Adrenal gland (tissue), 12 donors: ENCODE measurements around the gene TLE5. TPM values are rescaled to one million over a fixed set of nuclear protein-coding genes. Genes with fewer than 3 reads are reported as not detected.
A peak's percentile ranks its signal among the peaks of the same experiment; 100 is the strongest.
"Not testable (repeated sequence)": the region's sequence is repeated elsewhere in the genome, so short reads cannot be mapped to it uniquely, and the experiment has no call there.

Source experiments
- DNase-seq, 7 donors: peaks; one replicate each; pipeline ENCODE4 v3.0.0-alpha.2; 2019 to 2020
- H3K27ac ChIP-seq, 5 donors: fragments of 200-600 bp; sonication (generic) in 4 of 5; 1 replicate in 3 of 5; 2 replicates in 2 of 5; pipeline versions ENCODE4 v1.5.1 to v1.8.0; 2016 to 2020; ENCODE audit warnings: mild to moderate bottlenecking in 1 of 5
- H3K27me3 ChIP-seq: fragments of 200-600 bp; 2 replicates; pipeline ENCODE4 v1.8.0; 2021
- H3K36me3 ChIP-seq, 2 donors: fragments of 200-600 bp; replicated peaks in 1 of 2; 1 replicate in 1 of 2; 2 replicates in 1 of 2; pipeline versions ENCODE4 v1.5.1 to v1.8.0; 2018 to 2022
- H3K4me1 ChIP-seq, 2 donors: fragments of 200-600 bp; replicated peaks in 1 of 2; 1 replicate in 1 of 2; 2 replicates in 1 of 2; pipeline versions ENCODE4 v1.5.1 to v1.8.0; 2018 to 2021
- H3K4me3 ChIP-seq, 4 donors: fragments of 200-600 bp; sonication (generic) in 3 of 4; one replicate each; pipeline ENCODE4 v1.5.1; 2016 to 2018
- H3K9me3 ChIP-seq, 3 donors: fragments of 200-600 bp; sonication (generic) in 1 of 3; replicated peaks in 1 of 3; 1 replicate in 2 of 3; 2 replicates in 1 of 3; pipeline versions ENCODE4 v1.5.1 to v1.8.0; 2016 to 2021
- CTCF ChIP-seq, 6 experiments: fragments of 450-650 bp in 4 of 6; fragments of 200-600 bp in 2 of 6; sonication (generic) in 1 of 6; IDR thresholded peaks; 1 replicate in 5 of 6; 2 replicates in 1 of 6; pipeline versions ENCODE4 v1.5.1 to v1.8.0; 2016 to 2021; ENCODE audit warnings: antibody characterized with exemption in 6 of 6, mild to moderate bottlenecking in 2 of 6, moderate library complexity in 1 of 6
- POLR2A ChIP-seq, 2 donors: fragments of 450-650 bp; IDR thresholded peaks; one replicate each; pipeline ENCODE4 v1.6.1; 2017; ENCODE audit warnings: antibody characterized with exemption in 2 of 2, mild to moderate bottlenecking in 2 of 2, moderate library complexity in 1 of 2
- WGBS, 4 donors: extraction: QIAGEN DNeasy Blood & Tissue Kit in 2 of 4; methylation state at CpG; one replicate each; pipeline versions ENCODE4 v1.1.5 to v1.1.7; 2013 to 2017; 5-methylcytosine and 5-hydroxymethylcytosine counted together
- intact Hi-C, 2 donors: fragments of 100-400 bp; cut with DNase I; formaldehyde crosslinking; loops; one replicate each; pipeline versions ENCODE4 v1.14.1 to v1.15.0; 2022 to 2023
- polyA plus RNA-seq, 3 donors: library from polyadenylated mRNA; stranded (reverse); fragments of 200-250 nt in 2 of 3; fragments of 350-450 nt in 1 of 3; fragmentation: Illumina TruSeq in 1 of 3; extraction: RNeasy Lipid Tissue Mini Kit (QIAGEN cat#74804) in 1 of 3; gene quantifications; one replicate each; pipeline ENCODE4 v1.2.3, GENCODE V29; 2013 to 2014
- total RNA-seq, 9 donors: library from RNA; depleted of rRNA in 4 of 9; stranded (reverse); fragments of >200 nt in 4 of 9; fragments of 120-200 nt in 1 of 9; fragmentation: NEBNext Ultra II Directional in 1 of 9; extraction: Animal tissue kit (Norgen Biotek cat#: 25700) in 1 of 9; gene quantifications; one replicate each; pipeline versions ENCODE4 v1.1.0 to v1.2.4, GENCODE V29; 2013 to 2023
- donor health status: healthy with polysubstance abuse.
- donor health status: Bipolar disorder and iron deficiency.
- donor health status: DM: yes; HTN: yes; CAD: no.
- donor health status: DM: no; HTN: no; CAD: no.
- donor health status: DM: no; HTN: no; CAD: no.
- donor health status: DM: yes; HTN: yes; CAD: no.

The TLE5 gene
- total and polyA plus RNA-seq, 12 donors = 167 to 2,300 (median 670) TPM

- TF ChIP-seq CTCF (IDR thresholded peaks at IDR 0.05) (no peak), POLR2A (IDR thresholded peaks at IDR 0.05) (no peak)
- intact Hi-C loops = loop anchor here in 1 of 2 donors (10.0 kb wide), 1 partner anchor 63 kb away; the partner anchor contains the start of gene TLE6
- WGBS, 4 donors = 50 to 75% (median 67%) methylated on average over 5 of the region's 5 CpGs
- H3K27ac ChIP-seq = no peak overlapping the region
- H3K4me1 ChIP-seq = peaks cover 26 to 32% of the 10 kb centered on the region in 2 donors
- no peak overlapping the region for H3K4me3 ChIP-seq
- H3K36me3 ChIP-seq = no peaks in the 10 kb centered on the region
- H3K9me3 ChIP-seq = no peaks in the 10 kb centered on the region
- peak in 2 of 7 donors; percentile 16 to 35 for DNase-seq
- H3K27me3 ChIP-seq = no peaks in the 10 kb centered on the region
Observed at GRCh38 chr19:3038214-3038613, 24.1 kb downstream of the TLE5 start.

DNA sequence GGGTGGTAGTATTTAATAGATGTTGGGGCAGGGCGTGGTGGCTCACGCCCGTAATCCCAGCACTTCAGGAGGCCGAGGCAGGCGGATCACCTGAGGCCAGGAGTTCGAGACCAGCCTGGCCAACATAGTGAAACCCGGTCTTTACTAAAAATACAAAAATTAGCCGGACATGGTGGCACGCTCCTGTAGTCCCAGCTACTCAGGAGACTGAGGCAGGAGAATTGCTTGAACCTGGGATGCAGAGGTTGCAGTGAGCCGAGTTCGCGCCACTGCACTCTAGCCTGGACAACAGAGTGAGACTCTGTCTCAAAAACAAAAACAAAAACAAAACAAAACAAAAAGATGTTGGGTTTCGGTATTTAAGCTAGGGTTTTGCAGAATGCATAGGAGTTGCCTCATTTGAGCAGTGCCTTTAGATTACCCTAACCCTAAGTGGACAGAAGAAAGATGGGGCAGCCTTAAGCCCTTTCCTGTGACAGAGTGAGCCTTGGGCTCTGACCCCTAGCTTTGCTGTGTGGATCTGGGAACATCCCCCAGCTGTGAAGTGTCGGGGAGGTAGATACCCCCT is 25.2 kb downstream of the TLE5 start:
- intact Hi-C loops = loop anchor here in 1 of 2 donors (10.0 kb wide), 1 partner anchor 62 kb away; the partner anchor contains the start of gene TLE6
- H3K27ac ChIP-seq = peak overlapping the region in 4 of 5 donors; percentile 85 to 95 (median 94)

GRCh38 chr19:3036119-3036976 is 25.9 kb downstream of the TLE5 start:
- peaks cover 26 to 32% of the 10 kb centered on the region in 2 donors for H3K4me1 ChIP-seq
- H3K27me3 ChIP-seq = no peaks in the 10 kb centered on the region
- no peaks in the 10 kb centered on the region for H3K36me3 ChIP-seq
- H3K27ac ChIP-seq = peak overlapping the region; percentile 70 to 95 (median 94)
- TF ChIP-seq POLR2A (IDR thresholded peaks at IDR 0.05) (peak in 1 of 2 donors; percentile 59), CTCF (IDR thresholded peaks at IDR 0.05) (peak in 2 of 6 experiments; percentile 1 to 12)
- peak overlapping the region in 2 of 4 donors; percentile 36 to 59 for H3K4me3 ChIP-seq
- intact Hi-C loops = loop anchor here in 1 of 2 donors (10.0 kb wide), 1 partner anchor 62 kb away; the partner anchor contains the start of gene TLE6
- no peaks in the 10 kb centered on the region for H3K9me3 ChIP-seq
- 0 to 3% (median 2%) methylated on average over 9 to 44 of the region's 44 CpGs for WGBS, 4 donors
- DNase-seq = peak; percentile 94 to 97 (median 96)

More for the DNA sequence above, 25.2 kb downstream of the TLE5 start:
- not testable (repeated sequence) for H3K36me3 ChIP-seq, H3K27me3 ChIP-seq, H3K9me3 ChIP-seq, DNase-seq
- Histone ChIP-seq H3K4me3 (peak overlapping the region in 1 of 4 donors; percentile 59), H3K4me1 (peaks cover 26 to 32% of the 10 kb centered on the region in 2 donors)
- WGBS, 4 donors = 61 to 78% (median 70%) methylated on average over 10 to 14 of the region's 14 CpGs

- DNase-seq = peak; percentile 99 to 100 (median 100)
- peak overlapping the region; percentile 70 to 95 (median 94) for H3K27ac ChIP-seq
- peak in 1 of 2 donors; percentile 77 for TF ChIP-seq POLR2A (IDR thresholded peaks at IDR 0.05)
- peak in 2 of 6 experiments; percentile 12 to 28 for TF ChIP-seq CTCF (IDR thresholded peaks at IDR 0.05)
- intact Hi-C loops = loop anchor here in 1 of 2 donors (10.0 kb wide), 1 partner anchor 61 kb away; the partner anchor contains the start of gene TLE6
- 0 to 1% (median 0%) methylated on average over 24 to 29 of the region's 29 CpGs for WGBS, 4 donors
- H3K36me3 ChIP-seq = no peaks in the 10 kb centered on the region
- no peaks in the 10 kb centered on the region for H3K9me3 ChIP-seq
- peak overlapping the region in 2 of 4 donors; percentile 47 to 59 for H3K4me3 ChIP-seq
- H3K27me3 ChIP-seq = no peaks in the 10 kb centered on the region
- peaks cover 26 to 32% of the 10 kb centered on the region in 2 donors for H3K4me1 ChIP-seq
Observed at GRCh38 chr19:3035542-3036118, 26.7 kb downstream of the TLE5 start.
